DOHH2 (cell line): ENCODE data around the gene MCRIP1.

Experiments
- H3F3A ChIP-seq: fragments of 200-600 bp; sonication (generic), shearing (Covaris generic); 2 replicates; pipeline ENCODE4 v1.6.0; 2016; ENCODE audit warnings: antibody characterized with exemption, mild to moderate bottlenecking; ENCODE audit not compliant: control insufficient read depth, insufficient read depth
- H3K27ac ChIP-seq: fragments of 200-600 bp; sonication (generic); 2 replicates; pipeline ENCODE4 v1.5.1; 2014; ENCODE audit warnings: low read depth, mild to moderate bottlenecking, low read length, moderate library complexity
- H3K27me3 ChIP-seq: fragments of 200-600 bp; sonication (generic); 2 replicates; pipeline ENCODE4 v1.6.1; 2014; ENCODE audit warnings: mild to moderate bottlenecking, low read length, mixed read lengths; ENCODE audit not compliant: control insufficient read depth
- H3K36me3 ChIP-seq: fragments of 200-600 bp; sonication (generic); 2 replicates; pipeline ENCODE4 v1.6.1; 2014; ENCODE audit warnings: mild to moderate bottlenecking, low read length, moderate library complexity, mixed read lengths; ENCODE audit not compliant: control insufficient read depth
- H3K4me1 ChIP-seq: fragments of 200-600 bp; sonication (generic); 2 replicates; pipeline ENCODE4 v1.6.1; 2014; ENCODE audit warnings: mild to moderate bottlenecking, low read length, mixed read lengths; ENCODE audit not compliant: control insufficient read depth
- H3K4me2 ChIP-seq: fragments of 200-600 bp; sonication (generic); 2 replicates; pipeline ENCODE4 v1.6.0; 2014; ENCODE audit warnings: mild to moderate bottlenecking, low read length, moderate library complexity
- H3K4me3 ChIP-seq: fragments of 200-600 bp; sonication (generic); 2 replicates; pipeline ENCODE4 v1.5.1; 2014; ENCODE audit warnings: mild to moderate bottlenecking, low read length, mixed read lengths
- H3K79me2 ChIP-seq: fragments of 200-600 bp; sonication (generic); 2 replicates; pipeline ENCODE4 v1.6.1; 2014; ENCODE audit warnings: mild to moderate bottlenecking, low read length, mixed read lengths; ENCODE audit not compliant: control insufficient read depth
- H3K9me2 ChIP-seq: fragments of 200-600 bp; sonication (generic); replicated peaks from 2 replicates; pipeline ENCODE4 v1.6.1; 2014; ENCODE audit warnings: mild to moderate bottlenecking, low read length, mixed read lengths; ENCODE audit not compliant: control insufficient read depth
- H3K9me3 ChIP-seq: fragments of 200-600 bp; sonication (generic); 2 replicates; pipeline ENCODE4 v1.6.1; 2014; ENCODE audit warnings: antibody characterized with exemption, low read length, mixed read lengths; ENCODE audit not compliant: control insufficient read depth, insufficient read depth
- H4K20me1 ChIP-seq: fragments of 200-600 bp; sonication (generic); 2 replicates; pipeline ENCODE4 v1.6.0; 2014; ENCODE audit warnings: low read depth, mild to moderate bottlenecking, antibody characterized with exemption, low read length, moderate library complexity; ENCODE audit not compliant: control insufficient read depth, insufficient read depth
- EZH2phosphoT487 ChIP-seq: fragments of 200-600 bp; sonication (generic); IDR thresholded peaks from 2 replicates; pipeline ENCODE4 v1.6.1; 2017; ENCODE audit warnings: borderline replicate concordance, mild to moderate bottlenecking, antibody characterized with exemption, low read length, moderate library complexity, mixed read lengths
- TF ChIP-seq, protein P1 (sequence below): fragments of 200-600 bp; sonication (generic); IDR thresholded peaks from one replicate; pipeline ENCODE4 v1.5.1; 2014; ENCODE audit warnings: antibody characterized with exemption, mild to moderate bottlenecking, low read depth, low read length; ENCODE audit not compliant: poor library complexity, severe bottlenecking

MCRIP1 gene

DNA sequence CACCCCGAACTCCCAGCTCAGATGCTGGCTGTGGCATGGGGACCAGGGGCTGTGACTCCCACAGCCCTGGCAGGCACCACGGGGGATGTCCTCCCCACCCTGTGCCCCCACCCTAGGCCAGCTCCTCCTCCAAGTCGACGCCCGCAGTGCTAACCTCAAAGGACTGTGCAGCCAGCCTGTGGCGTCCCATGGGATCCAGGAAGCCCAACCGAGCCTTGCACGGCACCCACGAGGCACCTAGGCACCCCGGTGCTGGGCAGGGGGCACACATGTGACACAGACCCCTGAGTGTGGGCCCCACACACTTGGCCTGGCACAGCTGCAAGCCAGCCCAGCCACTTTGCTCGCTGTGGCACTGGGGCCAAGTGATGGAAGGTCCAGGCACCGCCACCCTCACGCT lies 25.3 kb downstream of the MCRIP1 start:
- Histone ChIP-seq H3K4me1 (no peaks in the 10 kb centered on the region), H3K27me3 (peaks cover 19% of the 10 kb centered on the region), H3K36me3 (no peaks in the 10 kb centered on the region), H4K20me1 (no peaks in the 10 kb centered on the region), H3K4me3 (no peak overlapping the region), H3K79me2 (no peaks in the 10 kb centered on the region), H3F3A (no peaks in the 10 kb centered on the region), H3K9me2 (no peaks in the 10 kb centered on the region), H3K4me2 (no peak overlapping the region), H3K27ac (no peak overlapping the region), H3K9me3 (no peaks in the 10 kb centered on the region)
- no peak for TF ChIP-seq EZH2phosphoT487
- TF ChIP-seq, protein P1, sequence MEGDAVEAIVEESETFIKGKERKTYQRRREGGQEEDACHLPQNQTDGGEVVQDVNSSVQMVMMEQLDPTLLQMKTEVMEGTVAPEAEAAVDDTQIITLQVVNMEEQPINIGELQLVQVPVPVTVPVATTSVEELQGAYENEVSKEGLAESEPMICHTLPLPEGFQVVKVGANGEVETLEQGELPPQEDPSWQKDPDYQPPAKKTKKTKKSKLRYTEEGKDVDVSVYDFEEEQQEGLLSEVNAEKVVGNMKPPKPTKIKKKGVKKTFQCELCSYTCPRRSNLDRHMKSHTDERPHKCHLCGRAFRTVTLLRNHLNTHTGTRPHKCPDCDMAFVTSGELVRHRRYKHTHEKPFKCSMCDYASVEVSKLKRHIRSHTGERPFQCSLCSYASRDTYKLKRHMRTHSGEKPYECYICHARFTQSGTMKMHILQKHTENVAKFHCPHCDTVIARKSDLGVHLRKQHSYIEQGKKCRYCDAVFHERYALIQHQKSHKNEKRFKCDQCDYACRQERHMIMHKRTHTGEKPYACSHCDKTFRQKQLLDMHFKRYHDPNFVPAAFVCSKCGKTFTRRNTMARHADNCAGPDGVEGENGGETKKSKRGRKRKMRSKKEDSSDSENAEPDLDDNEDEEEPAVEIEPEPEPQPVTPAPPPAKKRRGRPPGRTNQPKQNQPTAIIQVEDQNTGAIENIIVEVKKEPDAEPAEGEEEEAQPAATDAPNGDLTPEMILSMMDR, result no peak

DNA sequence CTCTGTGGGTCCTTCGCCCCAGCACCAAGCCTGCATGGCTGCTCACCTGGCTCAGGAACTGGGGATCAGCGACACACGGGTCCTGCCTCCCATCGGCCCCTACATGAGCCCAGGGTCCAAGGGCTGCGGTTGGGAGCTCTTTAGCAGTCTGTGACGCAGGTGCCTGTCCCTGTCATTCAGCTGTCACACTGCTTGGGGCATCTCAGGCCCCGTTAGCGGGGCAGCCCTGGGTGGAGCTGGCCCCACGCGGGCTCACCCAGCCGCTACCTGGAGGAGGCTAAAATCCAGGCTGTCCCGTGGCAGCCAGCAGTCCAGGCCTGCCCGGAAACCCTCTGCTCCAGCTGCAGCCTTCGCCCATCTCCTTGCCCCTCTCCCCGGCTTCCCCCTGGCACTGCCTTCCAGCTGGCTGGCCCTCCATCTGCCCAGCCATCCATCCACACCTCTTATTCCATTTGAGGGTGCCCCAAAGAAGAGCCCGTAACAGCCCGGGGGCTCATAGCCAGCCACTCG lies 25.8 kb downstream of the MCRIP1 start:
- Histone ChIP-seq H3K4me1 (no peaks in the 10 kb centered on the region), H3K27ac (no peak overlapping the region), H3K9me2 (no peaks in the 10 kb centered on the region), H3K9me3 (no peaks in the 10 kb centered on the region), H3K4me3 (no peak overlapping the region), H3K79me2 (no peaks in the 10 kb centered on the region), H4K20me1 (no peaks in the 10 kb centered on the region), H3K36me3 (no peaks in the 10 kb centered on the region), H3K4me2 (no peak overlapping the region), H3F3A (no peaks in the 10 kb centered on the region), H3K27me3 (peaks cover 19% of the 10 kb centered on the region)
- TF ChIP-seq, protein P1, result no peak

DNA sequence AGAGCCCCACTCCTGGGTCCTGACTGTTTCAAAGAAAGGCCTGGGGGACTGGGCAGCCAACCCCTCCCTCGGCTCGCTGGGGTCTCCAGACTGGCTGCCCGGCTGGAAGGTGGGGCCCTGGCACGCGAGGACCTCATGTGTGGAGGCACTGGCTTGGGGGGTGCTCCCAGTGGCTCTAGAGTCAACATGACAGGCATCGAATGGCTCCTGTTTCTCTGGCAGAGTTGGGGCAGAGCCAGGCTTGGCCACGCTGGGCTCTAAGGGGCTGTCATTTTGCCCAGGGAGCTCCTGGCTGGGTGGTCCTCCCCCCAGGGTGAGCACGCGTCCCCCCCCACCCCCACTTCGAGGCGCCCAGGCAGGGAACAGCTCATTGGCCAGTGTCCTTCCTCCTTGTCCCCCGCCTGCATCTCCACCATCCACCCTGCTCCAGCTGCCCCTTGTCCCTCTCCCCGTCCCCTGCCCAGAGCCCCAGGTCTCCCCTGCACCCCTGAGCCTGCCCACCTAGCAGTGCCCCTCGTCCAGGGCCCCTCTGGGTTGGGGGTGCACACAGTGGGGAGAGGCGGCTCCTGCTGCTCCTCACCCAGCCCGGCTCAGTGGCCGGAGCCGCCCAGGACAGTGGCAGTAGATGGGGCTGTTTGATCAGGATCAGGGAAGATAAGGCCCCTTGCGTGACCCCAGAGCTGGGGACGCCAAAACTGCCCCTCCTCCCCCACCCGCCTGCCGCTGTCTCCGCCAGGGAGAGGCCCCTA lies 26.5 kb downstream of the MCRIP1 start:
- Histone ChIP-seq H3K27me3 (peaks cover 19% of the 10 kb centered on the region), H3K79me2 (no peaks in the 10 kb centered on the region), H3K4me3 (no peak overlapping the region), H3F3A (no peaks in the 10 kb centered on the region), H3K4me1 (no peaks in the 10 kb centered on the region), H4K20me1 (no peaks in the 10 kb centered on the region), H3K9me2 (no peaks in the 10 kb centered on the region), H3K27ac (no peak overlapping the region), H3K9me3 (no peaks in the 10 kb centered on the region), H3K36me3 (no peaks in the 10 kb centered on the region), H3K4me2 (no peak overlapping the region)
- no peak for TF ChIP-seq EZH2phosphoT487
- TF ChIP-seq, protein P1, result no peak
